Measurements from ENCODE around the gene ITPK1.

Gene ITPK1

DNA sequence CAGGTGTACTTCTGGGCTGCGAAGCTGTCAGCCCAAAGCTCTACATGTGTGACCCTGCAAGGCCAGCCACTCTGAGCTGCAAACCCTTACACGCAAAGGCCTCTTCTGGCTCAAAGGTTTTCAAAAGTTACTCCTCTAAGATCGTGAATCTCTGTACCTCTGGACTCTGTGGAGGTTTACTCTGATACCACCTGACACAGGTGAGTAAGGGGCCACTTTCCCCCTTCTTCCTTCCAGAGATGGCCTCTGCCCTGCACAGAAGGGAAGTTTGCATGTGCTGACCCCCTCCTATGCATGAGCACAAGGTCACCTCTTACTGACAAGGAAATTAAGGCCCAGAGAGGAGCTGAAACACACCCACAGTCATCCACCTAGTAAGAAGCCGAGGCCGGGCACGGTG, 14.5 kb downstream of the ITPK1 start:
- Histone ChIP-seq H3K36me3 (ENCODE audit: insufficient read depth, low read length) (no peaks in the 10 kb centered on the region), H3K27ac (ENCODE audit: low read depth, low read length) (no peak overlapping the region), H3K9ac (ENCODE audit: low read depth, low read length) (no peak overlapping the region), H3K4me1 (ENCODE audit: insufficient read depth, low read length) (peaks cover 17% of the 10 kb centered on the region), H3K27me3 (ENCODE audit: insufficient read depth, low read length) (no peaks in the 10 kb centered on the region), H3K4me3 (ENCODE audit: low read length) (no peak overlapping the region), H3K9me3 (ENCODE audit: insufficient read depth, low read depth, low read length) (no peaks in the 10 kb centered on the region)
- WGBS, result 90% methylated on average over 6 of the region's 6 CpGs

DNA sequence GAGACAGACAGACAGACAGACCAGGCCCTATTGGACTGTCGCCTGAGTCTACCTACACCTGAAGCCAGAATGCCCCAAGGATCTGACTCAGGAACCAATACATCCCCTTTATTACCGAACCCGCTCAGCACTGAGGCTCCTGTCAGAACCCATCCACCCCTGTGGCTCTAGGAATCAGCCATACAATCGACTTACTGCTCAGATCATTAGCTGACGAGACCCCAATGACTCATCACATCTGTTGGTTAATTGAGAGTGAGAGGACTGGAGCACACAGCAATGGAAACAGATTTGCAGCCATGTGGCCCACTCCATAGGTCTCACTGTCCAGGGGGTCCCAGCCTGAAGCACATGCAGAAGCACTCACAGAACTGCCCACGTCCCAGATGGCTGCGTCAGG, 15.2 kb downstream of the ITPK1 start:
- H3K27ac ChIP-seq (ENCODE audit: low read depth, low read length), result no peak overlapping the region

DNA sequence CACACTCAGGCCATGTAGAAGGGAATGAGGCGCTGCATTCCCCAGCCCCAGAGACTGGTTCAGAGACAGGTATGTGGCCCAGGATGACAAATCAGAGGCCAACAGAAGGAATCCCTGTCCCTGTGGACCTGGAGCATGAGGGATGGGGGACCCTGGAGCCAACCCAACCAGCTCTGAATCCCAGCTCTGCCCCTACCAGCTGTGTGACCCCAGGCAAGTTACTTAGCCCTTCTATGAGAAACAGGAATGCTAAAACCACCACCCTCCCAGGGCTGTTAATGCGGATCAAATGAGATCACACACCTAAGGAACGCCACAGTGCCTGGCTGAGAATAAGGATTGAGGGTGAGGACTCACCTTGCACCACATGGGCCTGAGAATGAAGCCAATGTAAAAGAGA, 15.6 kb downstream of the ITPK1 start:
- no peaks in the 10 kb centered on the region for H3K9me3 ChIP-seq (ENCODE audit: insufficient read depth, low read depth, low read length)
- H3K4me3 ChIP-seq (ENCODE audit: low read length), result no peak overlapping the region
- no peak overlapping the region for H3K9ac ChIP-seq (ENCODE audit: low read depth, low read length)
- H3K27me3 ChIP-seq (ENCODE audit: insufficient read depth, low read length), result no peaks in the 10 kb centered on the region
- H3K36me3 ChIP-seq (ENCODE audit: insufficient read depth, low read length), result no peaks in the 10 kb centered on the region
- WGBS, result 83% methylated on average over 3 of the region's 3 CpGs
- H3K4me1 ChIP-seq (ENCODE audit: insufficient read depth, low read length), result peaks cover 15% of the 10 kb centered on the region
- no peak overlapping the region for H3K27ac ChIP-seq (ENCODE audit: low read depth, low read length)

More for the DNA sequence above, 15.2 kb downstream of the ITPK1 start:
- H3K9ac ChIP-seq (ENCODE audit: low read depth, low read length), result no peak overlapping the region
- no peaks in the 10 kb centered on the region for H3K9me3 ChIP-seq (ENCODE audit: insufficient read depth, low read depth, low read length)
- no peaks in the 10 kb centered on the region for H3K27me3 ChIP-seq (ENCODE audit: insufficient read depth, low read length)
- no peaks in the 10 kb centered on the region for H3K36me3 ChIP-seq (ENCODE audit: insufficient read depth, low read length)
- H3K4me3 ChIP-seq (ENCODE audit: low read length), result no peak overlapping the region
- 90% methylated on average over 7 of the region's 7 CpGs for WGBS
- H3K4me1 ChIP-seq (ENCODE audit: insufficient read depth, low read length), result peaks cover 17% of the 10 kb centered on the region

DNA sequence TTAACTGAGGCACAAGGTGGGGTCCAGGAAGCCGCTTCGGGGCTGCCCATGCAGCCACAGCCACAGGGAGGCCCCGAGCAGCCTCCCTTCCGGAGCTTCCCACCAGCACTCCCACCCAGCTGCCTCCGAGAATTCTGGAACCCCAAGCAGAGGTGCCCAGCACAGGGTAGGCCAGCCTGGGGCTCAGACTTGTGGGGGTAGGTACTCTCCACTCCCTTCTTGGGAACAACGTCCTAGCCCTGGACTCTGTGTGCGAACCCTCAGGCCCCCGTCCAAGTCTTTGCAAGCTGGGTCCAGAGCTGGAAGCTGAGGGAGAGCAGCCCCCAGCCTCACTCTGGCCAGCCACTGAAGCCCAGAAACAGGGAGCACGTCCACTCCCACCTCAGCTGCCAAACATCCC, 16.1 kb downstream of the ITPK1 start:
- H3K4me1 ChIP-seq (ENCODE audit: insufficient read depth, low read length), result peaks cover 14% of the 10 kb centered on the region
- no peaks in the 10 kb centered on the region for H3K9me3 ChIP-seq (ENCODE audit: insufficient read depth, low read depth, low read length)
- no peaks in the 10 kb centered on the region for H3K36me3 ChIP-seq (ENCODE audit: insufficient read depth, low read length)
- H3K27me3 ChIP-seq (ENCODE audit: insufficient read depth, low read length), result no peaks in the 10 kb centered on the region
- no peak overlapping the region for H3K4me3 ChIP-seq (ENCODE audit: low read length)
- WGBS, result 90% methylated on average over 9 of the region's 9 CpGs
- H3K9ac ChIP-seq (ENCODE audit: low read depth, low read length), result no peak overlapping the region
- no peak overlapping the region for H3K27ac ChIP-seq (ENCODE audit: low read depth, low read length)

DNA sequence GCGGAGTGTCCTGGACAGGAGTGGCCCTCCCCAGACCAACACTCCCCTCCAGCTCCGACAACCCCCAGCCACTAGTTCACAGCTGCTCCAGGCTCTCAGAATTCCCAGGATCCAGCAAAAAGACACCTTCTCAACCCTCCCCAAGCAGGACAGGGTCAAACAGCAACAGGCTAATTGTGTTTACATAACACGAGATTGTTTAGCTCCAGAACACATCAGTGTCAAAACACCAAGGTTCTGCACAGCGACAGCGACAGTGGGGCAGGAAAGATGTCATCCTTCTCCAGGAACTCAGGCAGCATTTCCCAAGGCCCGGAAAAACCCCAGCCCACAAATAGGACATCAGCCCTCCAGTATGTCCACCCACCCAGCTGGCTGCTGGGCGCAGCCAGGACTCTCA, 16.5 kb downstream of the ITPK1 start:
- peaks cover 14% of the 10 kb centered on the region for H3K4me1 ChIP-seq (ENCODE audit: insufficient read depth, low read length)
- H3K9me3 ChIP-seq (ENCODE audit: insufficient read depth, low read depth, low read length), result no peaks in the 10 kb centered on the region
- no peaks in the 10 kb centered on the region for H3K36me3 ChIP-seq (ENCODE audit: insufficient read depth, low read length)
- no peak overlapping the region for H3K27ac ChIP-seq (ENCODE audit: low read depth, low read length)
- no peak overlapping the region; the same call in 1 of the 2 replicates for H3K9ac ChIP-seq (ENCODE audit: low read depth, low read length)
- 93% methylated on average over 7 of the region's 7 CpGs for WGBS
- H3K4me3 ChIP-seq (ENCODE audit: low read length), result no peak overlapping the region
- no peaks in the 10 kb centered on the region for H3K27me3 ChIP-seq (ENCODE audit: insufficient read depth, low read length)

DNA sequence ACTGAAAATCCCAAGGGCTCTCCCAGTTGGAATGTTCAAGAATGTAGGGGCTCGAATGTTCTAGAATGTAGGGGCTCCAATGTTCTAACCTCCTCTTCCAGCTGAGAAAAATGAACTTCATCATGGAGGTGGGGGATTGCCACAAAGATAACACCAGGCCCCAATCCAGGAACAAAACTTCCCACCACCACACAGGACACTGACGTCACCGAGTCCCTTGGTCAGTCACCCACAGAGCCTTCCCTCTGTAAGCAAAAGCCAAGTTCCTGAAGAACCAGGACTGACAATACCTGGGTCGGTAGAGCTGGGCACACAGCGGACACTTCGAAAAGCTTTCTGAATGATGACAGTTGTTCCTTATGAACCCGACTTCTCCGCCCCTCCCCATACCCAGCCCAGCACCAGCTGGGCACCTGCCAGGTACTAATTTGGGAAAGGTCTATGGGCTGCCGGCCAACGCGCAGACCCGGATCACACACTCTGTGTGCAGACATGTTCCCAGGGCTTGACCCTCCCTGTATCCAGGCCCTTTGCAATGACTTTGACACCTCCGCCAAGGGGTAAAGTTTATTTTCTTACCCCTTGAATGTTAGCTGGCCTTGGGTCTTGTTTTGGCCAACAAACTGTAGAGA, 18.9 kb downstream of the ITPK1 start:
- WGBS, result 93% methylated on average over 13 of the region's 13 CpGs
- no peak overlapping the region for H3K27ac ChIP-seq (ENCODE audit: low read depth, low read length)
- H3K9me3 ChIP-seq (ENCODE audit: insufficient read depth, low read depth, low read length), result no peaks in the 10 kb centered on the region
- no peaks in the 10 kb centered on the region for H3K27me3 ChIP-seq (ENCODE audit: insufficient read depth, low read length)
- H3K4me3 ChIP-seq (ENCODE audit: low read length), result no peak overlapping the region
- no peak overlapping the region for H3K9ac ChIP-seq (ENCODE audit: low read depth, low read length)
- H3K4me1 ChIP-seq (ENCODE audit: insufficient read depth, low read length), result peaks cover 14% of the 10 kb centered on the region
- H3K36me3 ChIP-seq (ENCODE audit: insufficient read depth, low read length), result no peaks in the 10 kb centered on the region

DNA sequence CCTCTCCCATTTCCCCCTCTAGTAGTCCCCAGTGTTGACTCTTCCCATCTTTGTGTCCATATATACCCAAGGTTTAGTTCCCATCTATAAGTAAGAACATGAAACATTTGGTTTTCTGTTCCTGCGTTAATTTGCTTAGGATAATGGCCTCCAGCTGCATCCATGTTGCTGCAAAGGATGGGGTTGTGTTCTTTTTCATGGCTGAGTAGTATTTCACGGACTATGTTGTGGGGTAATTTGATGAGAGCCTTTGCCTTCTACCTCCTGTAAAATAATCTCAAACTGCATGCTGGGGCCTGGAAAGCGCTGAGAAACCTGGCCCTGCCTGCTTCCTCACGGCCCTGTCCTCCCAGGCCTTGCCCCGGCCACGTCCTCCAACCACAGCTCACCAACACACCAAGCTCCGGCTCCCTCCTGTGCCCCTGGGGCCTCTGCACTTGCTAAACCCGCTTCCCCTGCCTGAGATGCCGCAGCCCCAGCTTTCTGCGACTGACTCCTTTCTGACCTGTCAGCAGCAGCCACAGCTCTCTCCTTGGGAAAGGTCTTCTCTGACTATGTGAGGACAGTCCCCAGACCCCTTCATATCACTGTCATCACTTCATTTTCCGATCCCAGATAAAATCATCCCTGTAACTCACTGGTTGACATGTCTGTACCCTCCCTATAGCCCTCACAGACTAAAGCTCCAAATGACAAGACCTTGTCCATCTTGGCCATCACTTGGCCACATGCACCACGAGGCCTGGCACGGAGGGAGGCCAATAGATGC, 19.8 kb downstream of the ITPK1 start:
- no peak overlapping the region for H3K27ac ChIP-seq (ENCODE audit: low read depth, low read length)
- 95% methylated on average over 13 of the region's 13 CpGs for WGBS
- peaks cover 10% of the 10 kb centered on the region for H3K4me1 ChIP-seq (ENCODE audit: insufficient read depth, low read length)
- no peak overlapping the region for H3K9ac ChIP-seq (ENCODE audit: low read depth, low read length)
- H3K36me3 ChIP-seq (ENCODE audit: insufficient read depth, low read length), result no peaks in the 10 kb centered on the region
- H3K27me3 ChIP-seq (ENCODE audit: insufficient read depth, low read length), result no peaks in the 10 kb centered on the region
- no peak overlapping the region for H3K4me3 ChIP-seq (ENCODE audit: low read length)
- no peaks in the 10 kb centered on the region for H3K9me3 ChIP-seq (ENCODE audit: insufficient read depth, low read depth, low read length)

DNA sequence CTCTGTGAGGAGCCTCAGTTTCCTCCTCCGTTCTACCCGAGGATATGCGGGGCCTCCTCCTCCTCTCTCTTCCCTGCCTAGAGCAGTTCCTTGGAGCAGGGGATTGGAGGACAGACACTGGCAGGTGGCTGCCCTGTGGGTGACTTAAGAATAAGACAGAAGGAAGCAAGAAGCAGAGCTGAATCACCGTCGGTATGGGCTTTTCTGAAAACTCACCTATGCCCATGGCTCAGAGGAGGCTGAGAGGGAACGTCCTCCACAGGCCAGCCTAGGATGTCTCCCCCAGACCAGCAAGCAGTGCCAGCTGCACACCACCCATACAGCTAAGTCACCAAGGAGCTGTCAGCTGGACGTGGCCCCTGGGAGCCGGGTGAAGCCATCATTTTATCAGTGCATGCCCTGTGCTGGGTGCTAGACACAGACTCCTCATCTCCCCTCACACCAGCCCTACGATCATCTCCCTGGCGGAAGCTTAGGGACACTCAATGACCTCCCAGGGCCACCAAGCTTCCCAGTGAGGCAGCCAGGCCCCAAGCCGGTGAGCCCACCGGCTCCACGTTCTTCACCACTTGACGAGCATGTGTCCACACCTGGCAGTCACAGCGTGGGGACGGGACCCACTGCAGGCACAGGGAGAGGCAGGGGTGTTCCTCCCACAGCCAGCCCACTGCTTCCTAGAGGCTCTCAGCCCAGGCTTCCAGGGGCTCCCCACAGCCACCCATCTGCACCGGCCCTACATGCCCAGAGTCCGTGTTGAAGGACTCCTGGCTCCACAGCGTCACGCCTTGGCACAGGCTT, 21.4 kb downstream of the ITPK1 start:
- Histone ChIP-seq H3K36me3 (ENCODE audit: insufficient read depth, low read length) (no peaks in the 10 kb centered on the region), H3K4me1 (ENCODE audit: insufficient read depth, low read length) (no peaks in the 10 kb centered on the region), H3K27ac (ENCODE audit: low read depth, low read length) (no peak overlapping the region), H3K9ac (ENCODE audit: low read depth, low read length) (no peak overlapping the region), H3K4me3 (ENCODE audit: low read length) (no peak overlapping the region), H3K9me3 (ENCODE audit: insufficient read depth, low read depth, low read length) (no peaks in the 10 kb centered on the region), H3K27me3 (ENCODE audit: insufficient read depth, low read length) (no peaks in the 10 kb centered on the region)
- 92% methylated on average over 19 of the region's 20 CpGs for WGBS

DNA sequence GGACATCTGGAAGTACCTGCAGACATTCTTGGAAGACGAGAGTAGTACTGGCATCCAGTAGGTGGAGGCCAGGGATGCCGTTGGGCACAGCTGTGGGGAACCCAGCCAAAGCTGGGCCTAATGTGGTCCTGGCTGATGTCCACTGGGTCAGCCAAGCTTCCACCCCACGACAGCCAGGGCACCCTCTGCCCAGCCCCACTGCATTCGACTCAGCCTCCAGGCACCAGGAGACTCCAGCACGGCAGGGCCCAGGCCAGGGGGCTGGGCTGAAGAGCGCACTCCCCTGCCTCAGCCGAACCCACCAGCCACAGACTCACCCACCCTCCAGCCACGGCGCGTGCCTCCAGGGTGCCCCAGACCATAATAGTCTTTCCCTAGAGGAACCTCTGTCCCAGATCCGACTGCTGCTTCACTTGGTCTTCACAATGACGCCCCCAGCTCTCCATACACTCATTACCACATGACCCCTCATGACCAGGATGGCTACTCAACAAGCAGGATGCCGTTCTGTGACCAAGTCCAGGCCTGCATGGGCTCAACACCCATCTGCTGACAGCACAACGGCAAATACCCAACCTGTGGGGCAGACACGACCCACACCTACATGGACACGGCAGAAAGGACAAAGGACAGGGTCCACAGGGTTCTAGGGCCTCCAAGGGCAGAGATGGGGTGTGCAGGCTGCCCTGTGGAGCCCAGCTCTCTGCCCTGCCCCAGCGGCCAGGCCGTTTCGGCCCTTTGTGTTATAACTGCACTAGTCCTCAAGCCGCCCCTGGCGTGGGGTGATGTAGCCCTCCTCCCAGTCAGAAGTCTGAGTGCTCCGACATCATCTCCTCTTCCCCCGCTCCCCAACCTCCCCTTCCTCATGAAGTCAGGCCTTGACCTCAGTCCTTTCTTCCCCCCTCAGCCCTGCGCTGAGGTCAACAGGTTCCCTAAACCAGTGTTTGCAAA, 22.8 kb downstream of the ITPK1 start:
- Histone ChIP-seq H3K9ac (ENCODE audit: low read depth, low read length) (no peak overlapping the region), H3K27me3 (ENCODE audit: insufficient read depth, low read length) (no peaks in the 10 kb centered on the region), H3K9me3 (ENCODE audit: insufficient read depth, low read depth, low read length) (no peaks in the 10 kb centered on the region), H3K4me3 (ENCODE audit: low read length) (no peak overlapping the region), H3K27ac (ENCODE audit: low read depth, low read length) (no peak overlapping the region), H3K36me3 (ENCODE audit: insufficient read depth, low read length) (no peaks in the 10 kb centered on the region), H3K4me1 (ENCODE audit: insufficient read depth, low read length) (no peaks in the 10 kb centered on the region)
- 94% methylated on average over 24 of the region's 24 CpGs for WGBS

DNA sequence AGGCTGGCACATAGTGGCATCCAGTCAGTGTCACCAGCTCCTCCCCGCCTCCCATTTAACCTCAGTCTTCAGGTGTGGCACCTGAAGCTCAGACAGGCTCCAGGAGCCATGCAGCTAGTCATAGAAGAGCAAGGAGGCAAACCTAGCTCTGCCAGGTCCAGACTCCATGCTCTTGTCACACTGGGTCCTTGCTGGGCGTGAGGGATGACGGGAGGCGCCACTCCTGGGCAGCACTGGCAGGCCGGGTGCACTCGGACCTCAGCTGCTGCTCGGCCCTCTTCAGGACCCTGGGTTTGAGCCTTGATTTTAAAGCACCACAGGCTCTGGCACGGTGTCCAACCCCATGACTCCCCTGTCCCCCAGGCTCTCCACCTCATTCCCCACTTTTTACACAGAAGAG, 24.1 kb downstream of the ITPK1 start:
- Histone ChIP-seq H3K27ac (ENCODE audit: low read depth, low read length) (no peak overlapping the region), H3K9me3 (ENCODE audit: insufficient read depth, low read depth, low read length) (no peaks in the 10 kb centered on the region), H3K27me3 (ENCODE audit: insufficient read depth, low read length) (no peaks in the 10 kb centered on the region), H3K4me1 (ENCODE audit: insufficient read depth, low read length) (peaks cover 3% of the 10 kb centered on the region; the same call in 1 of the 2 replicates), H3K9ac (ENCODE audit: low read depth, low read length) (no peak overlapping the region), H3K36me3 (ENCODE audit: insufficient read depth, low read length) (no peaks in the 10 kb centered on the region), H3K4me3 (ENCODE audit: low read length) (no peak overlapping the region)
- WGBS, result 94% methylated on average over 8 of the region's 8 CpGs
